ENCODE results near the gene FAM20A. TPM values are rescaled to one million over a fixed set of nuclear protein-coding genes. Genes with fewer than 3 reads are reported as not detected.
"Not testable (repeated sequence)": the region's sequence is repeated elsewhere in the genome, so short reads cannot be mapped to it uniquely, and the experiment has no call there.

Gene FAM20A
- total RNA-seq, 1 donor from 2014 or later, result 0.37 TPM

GRCh38 chr17:68495081-68495480 is 106.1 kb downstream of the FAM20A start:
- no peak for DNase-seq (ENCODE audit: low read depth)

GRCh38 chr17:68492394-68493054 is 108.6 kb downstream of the FAM20A start:
- not testable (repeated sequence) for DNase-seq (ENCODE audit: low read depth)

- DNase-seq (ENCODE audit: low read depth), result no peak
These were observed 109.6 kb downstream of the FAM20A start for GRCh38 chr17:68491381-68492231.

GRCh38 chr17:68489919-68490318 is 111.2 kb downstream of the FAM20A start:
- no peak for DNase-seq (ENCODE audit: low read depth)

Other genes with a start within 250 kb of the FAM20A start
- 102 and 141 TPM in 2 replicates for gene WIPI1, start 143.9 kb downstream of the FAM20A start, total RNA-seq
- gene PRKAR1A, start 88.9 kb downstream of the FAM20A start, total RNA-seq, result 567 and 601 TPM in 2 replicates